Measurements from ENCODE around the gene FBXW11. TPM values are rescaled to one million over a fixed set of nuclear protein-coding genes. Genes with fewer than 3 reads are reported as not detected.

The FBXW11 gene
- polyA plus RNA-seq, 1 donor from 2014 or later: 103 TPM

DNA sequence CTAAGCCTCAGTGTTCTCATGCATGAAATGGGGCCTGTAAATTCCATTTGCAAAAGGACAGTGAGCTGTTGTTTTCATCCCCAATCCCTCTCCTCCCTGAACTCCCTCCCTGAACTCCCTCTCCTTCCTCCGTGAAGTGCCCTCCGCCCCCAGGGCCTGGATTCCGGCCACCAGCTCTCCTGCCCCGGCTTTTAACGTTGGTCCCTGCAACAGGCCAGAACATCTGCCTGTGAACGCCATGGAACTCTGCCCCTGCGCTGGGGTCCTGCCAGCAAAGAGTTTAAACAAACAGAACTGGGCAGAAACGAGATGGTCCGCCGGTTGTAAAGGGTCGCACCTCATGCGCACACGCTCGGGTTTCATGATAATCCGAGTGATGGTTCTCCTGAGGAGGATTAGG, 158.4 kb downstream of the FBXW11 start:
- no peaks in the 10 kb centered on the region for H4K20me1 ChIP-seq (ENCODE audit: insufficient read depth)
- TF ChIP-seq TAF1 (IDR thresholded peaks at IDR 0.05; ENCODE audit: low read depth) (no peak), POLR2AphosphoS5 (IDR thresholded peaks at IDR 0.05) (no peak), EP300 (conservative IDR thresholded peaks at IDR 0.05; ENCODE audit: poor library complexity, severe bottlenecking) (no peak), SMC3 (conservative IDR thresholded peaks at IDR 0.05; ENCODE audit: poor library complexity) (no peak), EZH2 (IDR thresholded peaks at IDR 0.05; ENCODE audit: borderline replicate concordance, insufficient read depth, low read length, poor library complexity, severe bottlenecking) (no peak), MXI1 (conservative IDR thresholded peaks at IDR 0.05; ENCODE audit: poor library complexity, severe bottlenecking) (no peak), RAD21 (conservative IDR thresholded peaks at IDR 0.05) (no peak)
- TF ChIP-seq, protein P1, sequence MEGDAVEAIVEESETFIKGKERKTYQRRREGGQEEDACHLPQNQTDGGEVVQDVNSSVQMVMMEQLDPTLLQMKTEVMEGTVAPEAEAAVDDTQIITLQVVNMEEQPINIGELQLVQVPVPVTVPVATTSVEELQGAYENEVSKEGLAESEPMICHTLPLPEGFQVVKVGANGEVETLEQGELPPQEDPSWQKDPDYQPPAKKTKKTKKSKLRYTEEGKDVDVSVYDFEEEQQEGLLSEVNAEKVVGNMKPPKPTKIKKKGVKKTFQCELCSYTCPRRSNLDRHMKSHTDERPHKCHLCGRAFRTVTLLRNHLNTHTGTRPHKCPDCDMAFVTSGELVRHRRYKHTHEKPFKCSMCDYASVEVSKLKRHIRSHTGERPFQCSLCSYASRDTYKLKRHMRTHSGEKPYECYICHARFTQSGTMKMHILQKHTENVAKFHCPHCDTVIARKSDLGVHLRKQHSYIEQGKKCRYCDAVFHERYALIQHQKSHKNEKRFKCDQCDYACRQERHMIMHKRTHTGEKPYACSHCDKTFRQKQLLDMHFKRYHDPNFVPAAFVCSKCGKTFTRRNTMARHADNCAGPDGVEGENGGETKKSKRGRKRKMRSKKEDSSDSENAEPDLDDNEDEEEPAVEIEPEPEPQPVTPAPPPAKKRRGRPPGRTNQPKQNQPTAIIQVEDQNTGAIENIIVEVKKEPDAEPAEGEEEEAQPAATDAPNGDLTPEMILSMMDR (IDR thresholded peaks at IDR 0.05; ENCODE audit: poor library complexity, severe bottlenecking): no peak
- TF ChIP-seq, protein P2, sequence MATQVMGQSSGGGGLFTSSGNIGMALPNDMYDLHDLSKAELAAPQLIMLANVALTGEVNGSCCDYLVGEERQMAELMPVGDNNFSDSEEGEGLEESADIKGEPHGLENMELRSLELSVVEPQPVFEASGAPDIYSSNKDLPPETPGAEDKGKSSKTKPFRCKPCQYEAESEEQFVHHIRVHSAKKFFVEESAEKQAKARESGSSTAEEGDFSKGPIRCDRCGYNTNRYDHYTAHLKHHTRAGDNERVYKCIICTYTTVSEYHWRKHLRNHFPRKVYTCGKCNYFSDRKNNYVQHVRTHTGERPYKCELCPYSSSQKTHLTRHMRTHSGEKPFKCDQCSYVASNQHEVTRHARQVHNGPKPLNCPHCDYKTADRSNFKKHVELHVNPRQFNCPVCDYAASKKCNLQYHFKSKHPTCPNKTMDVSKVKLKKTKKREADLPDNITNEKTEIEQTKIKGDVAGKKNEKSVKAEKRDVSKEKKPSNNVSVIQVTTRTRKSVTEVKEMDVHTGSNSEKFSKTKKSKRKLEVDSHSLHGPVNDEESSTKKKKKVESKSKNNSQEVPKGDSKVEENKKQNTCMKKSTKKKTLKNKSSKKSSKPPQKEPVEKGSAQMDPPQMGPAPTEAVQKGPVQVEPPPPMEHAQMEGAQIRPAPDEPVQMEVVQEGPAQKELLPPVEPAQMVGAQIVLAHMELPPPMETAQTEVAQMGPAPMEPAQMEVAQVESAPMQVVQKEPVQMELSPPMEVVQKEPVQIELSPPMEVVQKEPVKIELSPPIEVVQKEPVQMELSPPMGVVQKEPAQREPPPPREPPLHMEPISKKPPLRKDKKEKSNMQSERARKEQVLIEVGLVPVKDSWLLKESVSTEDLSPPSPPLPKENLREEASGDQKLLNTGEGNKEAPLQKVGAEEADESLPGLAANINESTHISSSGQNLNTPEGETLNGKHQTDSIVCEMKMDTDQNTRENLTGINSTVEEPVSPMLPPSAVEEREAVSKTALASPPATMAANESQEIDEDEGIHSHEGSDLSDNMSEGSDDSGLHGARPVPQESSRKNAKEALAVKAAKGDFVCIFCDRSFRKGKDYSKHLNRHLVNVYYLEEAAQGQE (IDR thresholded peaks at IDR 0.05; ENCODE audit: borderline replicate concordance): no peak
- H3K79me2 ChIP-seq (replicated peaks; ENCODE audit: insufficient read depth, low read length): no peaks in the 10 kb centered on the region
- no peak overlapping the region for H2AFZ ChIP-seq (ENCODE audit: low read depth, low read length)
- no peaks in the 10 kb centered on the region for H3K27me3 ChIP-seq (ENCODE audit: insufficient read depth, low read depth, low read length)
- H3K4me2 ChIP-seq (ENCODE audit: low read length): no peak overlapping the region
- no peaks in the 10 kb centered on the region for H3K9me2 ChIP-seq (ENCODE audit: insufficient read depth, low read length)
- H3F3A ChIP-seq (ENCODE audit: insufficient read depth, low read length, poor library complexity, severe bottlenecking): no peaks in the 10 kb centered on the region
- no peaks in the 10 kb centered on the region for H3K9me3 ChIP-seq (ENCODE audit: low read length)
- no peak overlapping the region for H3K27ac ChIP-seq (ENCODE audit: low read length)
- no peaks in the 10 kb centered on the region for H3K36me3 ChIP-seq (ENCODE audit: insufficient read depth, low read length)
- H3K4me3 ChIP-seq (ENCODE audit: low read length): no peak overlapping the region
- H3K9ac ChIP-seq (ENCODE audit: low read length): no peak overlapping the region

DNA sequence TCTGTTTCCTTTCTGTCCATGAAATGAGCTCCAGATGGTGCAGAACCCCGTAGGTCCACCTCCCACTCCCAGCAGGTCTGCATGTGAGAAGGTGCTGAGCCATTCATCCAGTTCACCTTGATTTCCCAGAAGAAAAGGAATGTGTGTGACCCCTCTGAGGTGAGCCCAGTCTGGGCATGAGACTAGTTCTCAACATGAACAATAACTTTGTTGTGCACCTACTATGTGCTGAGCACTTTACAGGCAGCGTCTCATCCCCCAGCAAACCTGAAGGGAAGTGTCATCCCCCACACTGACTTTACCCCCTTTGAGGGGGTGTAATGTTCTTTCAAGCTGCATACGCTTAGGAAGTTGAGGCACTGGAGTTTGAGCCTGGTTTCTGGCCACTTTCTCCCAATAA, 159.4 kb downstream of the FBXW11 start:
- no peaks in the 10 kb centered on the region for H3K27me3 ChIP-seq (ENCODE audit: insufficient read depth, low read depth, low read length)
- H3K9me2 ChIP-seq (ENCODE audit: insufficient read depth, low read length): no peaks in the 10 kb centered on the region
- no peaks in the 10 kb centered on the region for H3F3A ChIP-seq (ENCODE audit: insufficient read depth, low read length, poor library complexity, severe bottlenecking)
- H4K20me1 ChIP-seq (ENCODE audit: insufficient read depth): no peaks in the 10 kb centered on the region
- H2AFZ ChIP-seq (ENCODE audit: low read depth, low read length): no peak overlapping the region
- no peaks in the 10 kb centered on the region for H3K79me2 ChIP-seq (replicated peaks; ENCODE audit: insufficient read depth, low read length)
- no peak overlapping the region for H3K4me3 ChIP-seq (ENCODE audit: low read length)
- no peak overlapping the region for H3K4me2 ChIP-seq (ENCODE audit: low read length)
- no peak overlapping the region for H3K9ac ChIP-seq (ENCODE audit: low read length)
- H3K36me3 ChIP-seq (ENCODE audit: insufficient read depth, low read length): no peaks in the 10 kb centered on the region
- H3K27ac ChIP-seq (ENCODE audit: low read length): no peak overlapping the region
- TF ChIP-seq SMC3 (conservative IDR thresholded peaks at IDR 0.05; ENCODE audit: poor library complexity): no peak
- TF ChIP-seq EP300 (conservative IDR thresholded peaks at IDR 0.05; ENCODE audit: poor library complexity, severe bottlenecking): no peak
- TF ChIP-seq RAD21 (conservative IDR thresholded peaks at IDR 0.05): no peak
- TF ChIP-seq POLR2AphosphoS5 (IDR thresholded peaks at IDR 0.05): no peak
- no peak for TF ChIP-seq TAF1 (IDR thresholded peaks at IDR 0.05; ENCODE audit: low read depth)
- TF ChIP-seq, protein P2 (IDR thresholded peaks at IDR 0.05; ENCODE audit: borderline replicate concordance): no peak
- no peak for TF ChIP-seq MXI1 (conservative IDR thresholded peaks at IDR 0.05; ENCODE audit: poor library complexity, severe bottlenecking)
- TF ChIP-seq, protein P1 (IDR thresholded peaks at IDR 0.05; ENCODE audit: poor library complexity, severe bottlenecking): no peak
- TF ChIP-seq EZH2 (IDR thresholded peaks at IDR 0.05; ENCODE audit: borderline replicate concordance, insufficient read depth, low read length, poor library complexity, severe bottlenecking): no peak
- no peaks in the 10 kb centered on the region for H3K9me3 ChIP-seq (ENCODE audit: low read length)
